Measurements from ENCODE around the gene RAB11FIP3. TPM values are rescaled to one million over a fixed set of nuclear protein-coding genes. Genes with fewer than 3 reads are reported as not detected.

Gene RAB11FIP3
- total and polyA plus RNA-seq, 10 of the 15 experiments (the other 5 are each of a cell fraction or from before 2014, with no cell fraction given): 1.2 to 27.3 (median 7.7) TPM

DNA sequence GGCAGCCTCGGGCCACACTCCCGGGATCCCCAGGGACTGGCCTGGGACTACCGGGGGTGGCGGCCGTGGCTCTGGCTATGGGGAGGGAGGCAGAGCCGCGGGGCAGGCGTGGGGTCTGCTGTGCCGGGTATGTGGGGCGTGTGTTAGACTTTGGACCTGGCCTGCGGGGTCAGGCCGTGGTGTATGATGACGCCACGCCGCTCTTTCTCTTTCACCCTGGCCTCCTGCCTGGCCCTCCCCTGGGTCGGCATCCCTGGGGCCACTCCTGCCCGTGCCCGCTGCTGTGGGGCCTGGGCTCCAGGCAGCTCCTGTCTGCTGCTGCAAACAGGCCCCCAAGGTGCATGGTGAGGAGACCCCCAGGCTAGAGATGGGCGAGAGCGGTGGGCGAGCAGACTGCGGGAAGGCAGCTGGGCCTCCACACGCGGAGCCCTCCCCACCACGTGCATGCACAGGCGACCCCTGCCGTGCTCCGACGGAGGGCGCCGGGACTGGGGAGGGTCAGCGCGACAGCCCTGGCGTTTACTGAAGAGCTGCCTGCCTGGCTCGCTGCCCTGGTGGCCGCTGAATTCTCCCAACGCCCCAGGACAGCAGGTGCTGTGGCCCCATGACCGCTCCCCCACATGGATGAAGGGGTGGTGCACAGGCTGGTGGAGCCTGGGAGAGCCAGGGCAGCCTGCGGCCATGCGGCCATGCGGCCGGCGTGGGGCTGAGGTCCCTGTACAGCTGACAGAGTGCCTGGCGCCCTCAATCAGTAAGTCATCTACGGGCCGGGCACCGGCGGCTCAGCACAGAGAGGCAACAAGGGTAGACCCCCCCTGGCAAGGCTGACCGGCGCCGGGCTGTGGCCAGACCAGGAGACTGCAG, 118.1 kb downstream of the RAB11FIP3 start:
- no peaks in the 10 kb centered on the region; the same call in 1 of the 2 replicates for H3K79me2 ChIP-seq (ENCODE audit: control insufficient read depth, insufficient read depth, low read length)
- H3K4me2 ChIP-seq (ENCODE audit: control insufficient read depth, insufficient read depth): no peak overlapping the region
- no peaks in the 10 kb centered on the region for H4K20me1 ChIP-seq (ENCODE audit: control insufficient read depth, insufficient read depth)
- peak; percentile 10 for TF ChIP-seq USF1 (IDR thresholded peaks at IDR 0.05; ENCODE audit: borderline replicate concordance, extremely low read length, insufficient read depth, low read depth, low read length)
- TF ChIP-seq, protein P1, sequence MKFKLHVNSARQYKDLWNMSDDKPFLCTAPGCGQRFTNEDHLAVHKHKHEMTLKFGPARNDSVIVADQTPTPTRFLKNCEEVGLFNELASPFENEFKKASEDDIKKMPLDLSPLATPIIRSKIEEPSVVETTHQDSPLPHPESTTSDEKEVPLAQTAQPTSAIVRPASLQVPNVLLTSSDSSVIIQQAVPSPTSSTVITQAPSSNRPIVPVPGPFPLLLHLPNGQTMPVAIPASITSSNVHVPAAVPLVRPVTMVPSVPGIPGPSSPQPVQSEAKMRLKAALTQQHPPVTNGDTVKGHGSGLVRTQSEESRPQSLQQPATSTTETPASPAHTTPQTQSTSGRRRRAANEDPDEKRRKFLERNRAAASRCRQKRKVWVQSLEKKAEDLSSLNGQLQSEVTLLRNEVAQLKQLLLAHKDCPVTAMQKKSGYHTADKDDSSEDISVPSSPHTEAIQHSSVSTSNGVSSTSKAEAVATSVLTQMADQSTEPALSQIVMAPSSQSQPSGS (IDR thresholded peaks at IDR 0.05; ENCODE audit: low read length): no peak
- H3K4me3 ChIP-seq: no peak overlapping the region
- ChIA-PET POLR2A (no interaction called here), SMC1A (ENCODE audit: uncharacterized antibody, unreplicated experiment) (no interaction called here), CTCF (no interaction called here), RAD21 (ENCODE audit: unreplicated experiment) (no interaction called here)
- BruUV-seq (replicated peaks): no TSS peak
- no peaks in the 10 kb centered on the region for H3K4me1 ChIP-seq (ENCODE audit: control insufficient read depth, insufficient read depth, low read length)
- in situ Hi-C loops (cut with MboI) (no loop called here), intact Hi-C loops (cut with micrococcal nuclease; ENCODE audit: unreplicated experiment) (no loop called here)
- WGBS (ENCODE audit: insufficient coverage, insufficient replicate concordance, low lambda C conversion rate, missing lambda C conversion rate): 97% methylated on average over 49 of the region's 51 CpGs
- no peaks in the 10 kb centered on the region for H3K27me3 ChIP-seq (replicated peaks in 1 of 2; ENCODE audit: control insufficient read depth in 2 of 2, insufficient read depth in 2 of 2, low read length in 1 of 2)
- H3K9ac ChIP-seq (ENCODE audit: control insufficient read depth, insufficient read depth, low read length): no peak overlapping the region
- no peak for FAIRE-seq
- H3K9me3 ChIP-seq (replicated peaks; ENCODE audit: control insufficient read depth, insufficient read depth, low read length): no peaks in the 10 kb centered on the region
- H2AFZ ChIP-seq (ENCODE audit: control insufficient read depth, low read depth, low read length): no peak overlapping the region
- no peak overlapping the region for H3K27ac ChIP-seq (ENCODE audit: control insufficient read depth, insufficient read depth)
- H3K36me3 ChIP-seq (ENCODE audit: control insufficient read depth in 2 of 2, insufficient read depth in 2 of 2, low read length in 1 of 2): peaks cover 0 to 14% of the 10 kb centered on the region in 2 experiments; a peak in 2 of 4 replicates
- no peak for ATAC-seq
- no peak for DNase-seq (ENCODE audit: low read depth, low spot score)

- no peak overlapping the region for H3K27ac ChIP-seq (ENCODE audit: control insufficient read depth, insufficient read depth)
- SMC1A ChIA-PET (ENCODE audit: uncharacterized antibody, unreplicated experiment): no interaction called here
- no peaks in the 10 kb centered on the region for H3K9me3 ChIP-seq (replicated peaks; ENCODE audit: control insufficient read depth, insufficient read depth, low read length)
- in situ Hi-C loops (cut with MboI) (no loop called here), intact Hi-C loops (cut with micrococcal nuclease; ENCODE audit: unreplicated experiment) (no loop called here)
- no peaks in the 10 kb centered on the region; the same call in 1 of the 2 replicates for H3K79me2 ChIP-seq (ENCODE audit: control insufficient read depth, insufficient read depth, low read length)
- RAD21 ChIA-PET (ENCODE audit: unreplicated experiment): no interaction called here
- 92% methylated on average over 13 of the region's 46 CpGs for WGBS (ENCODE audit: insufficient coverage, insufficient replicate concordance, low lambda C conversion rate, missing lambda C conversion rate)
- POLR2A ChIA-PET: no interaction called here
- no peaks in the 10 kb centered on the region for H3K4me1 ChIP-seq (ENCODE audit: control insufficient read depth, insufficient read depth, low read length)
- CTCF ChIA-PET: no interaction called here
- no peak overlapping the region for H3K4me2 ChIP-seq (ENCODE audit: control insufficient read depth, insufficient read depth)
- H3K9ac ChIP-seq (ENCODE audit: control insufficient read depth, insufficient read depth, low read length): no peak overlapping the region
- no peak for FAIRE-seq
- H3K4me3 ChIP-seq: no peak overlapping the region
- no peak overlapping the region for H2AFZ ChIP-seq (ENCODE audit: control insufficient read depth, low read depth, low read length)
- BruUV-seq (replicated peaks): no TSS peak
- no peaks in the 10 kb centered on the region for H4K20me1 ChIP-seq (ENCODE audit: control insufficient read depth, insufficient read depth)
- DNase-seq (ENCODE audit: low read depth, low spot score): no peak
- H3K27me3 ChIP-seq (replicated peaks in 1 of 2; ENCODE audit: control insufficient read depth in 2 of 2, insufficient read depth in 2 of 2, low read length in 1 of 2): no peaks in the 10 kb centered on the region
- peaks cover 0 to 15% of the 10 kb centered on the region in 2 experiments; a peak in 2 of 4 replicates for H3K36me3 ChIP-seq (ENCODE audit: control insufficient read depth in 2 of 2, insufficient read depth in 2 of 2, low read length in 1 of 2)
- ATAC-seq: no peak
- TF ChIP-seq, protein P2, sequence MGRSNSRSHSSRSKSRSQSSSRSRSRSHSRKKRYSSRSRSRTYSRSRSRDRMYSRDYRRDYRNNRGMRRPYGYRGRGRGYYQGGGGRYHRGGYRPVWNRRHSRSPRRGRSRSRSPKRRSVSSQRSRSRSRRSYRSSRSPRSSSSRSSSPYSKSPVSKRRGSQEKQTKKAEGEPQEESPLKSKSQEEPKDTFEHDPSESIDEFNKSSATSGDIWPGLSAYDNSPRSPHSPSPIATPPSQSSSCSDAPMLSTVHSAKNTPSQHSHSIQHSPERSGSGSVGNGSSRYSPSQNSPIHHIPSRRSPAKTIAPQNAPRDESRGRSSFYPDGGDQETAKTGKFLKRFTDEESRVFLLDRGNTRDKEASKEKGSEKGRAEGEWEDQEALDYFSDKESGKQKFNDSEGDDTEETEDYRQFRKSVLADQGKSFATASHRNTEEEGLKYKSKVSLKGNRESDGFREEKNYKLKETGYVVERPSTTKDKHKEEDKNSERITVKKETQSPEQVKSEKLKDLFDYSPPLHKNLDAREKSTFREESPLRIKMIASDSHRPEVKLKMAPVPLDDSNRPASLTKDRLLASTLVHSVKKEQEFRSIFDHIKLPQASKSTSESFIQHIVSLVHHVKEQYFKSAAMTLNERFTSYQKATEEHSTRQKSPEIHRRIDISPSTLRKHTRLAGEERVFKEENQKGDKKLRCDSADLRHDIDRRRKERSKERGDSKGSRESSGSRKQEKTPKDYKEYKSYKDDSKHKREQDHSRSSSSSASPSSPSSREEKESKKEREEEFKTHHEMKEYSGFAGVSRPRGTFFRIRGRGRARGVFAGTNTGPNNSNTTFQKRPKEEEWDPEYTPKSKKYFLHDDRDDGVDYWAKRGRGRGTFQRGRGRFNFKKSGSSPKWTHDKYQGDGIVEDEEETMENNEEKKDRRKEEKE (IDR thresholded peaks at IDR 0.05): no peak
- no peak for TF ChIP-seq KLF5 (IDR thresholded peaks at IDR 0.05; ENCODE audit: partially characterized antibody)
- no peak for TF ChIP-seq PKNOX1 (IDR thresholded peaks at IDR 0.05)
These were observed 119.1 kb downstream of the RAB11FIP3 start for GRCh38 chr16:544517-544916.
